ENCODE results near the gene NFATC2IP. TPM values are rescaled to one million over a fixed set of nuclear protein-coding genes. Genes with fewer than 3 reads are reported as not detected.

Gene NFATC2IP
- total and polyA plus RNA-seq, 2 of the 13 experiments (the other 11 are each of a cell fraction or from before 2014, with no cell fraction given): 32.1 to 48.5 TPM

GRCh38 chr16:28935924-28936783, 14.6 kb upstream of the NFATC2IP start (continued):
- TF ChIP-seq ZNF451 (CRISPR knock-in tag; IDR thresholded peaks at IDR 0.05) (0 out of 2 replicates have a peak, but pooled peaks have one; percentile 22), KLF11 (CRISPR knock-in tag; IDR thresholded peaks at IDR 0.05) (no peak), RNF219 (CRISPR knock-in tag; IDR thresholded peaks at IDR 0.05) (no peak), EZH2 (conservative IDR thresholded peaks at IDR 0.05; ENCODE audit: low read depth, low read length) (no peak), KLF9 (CRISPR knock-in tag; IDR thresholded peaks at IDR 0.05; ENCODE audit: low read depth) (no peak), AHDC1 (CRISPR knock-in tag; IDR thresholded peaks at IDR 0.05; ENCODE audit: borderline replicate concordance) (no peak), NFKBIZ (CRISPR knock-in tag; IDR thresholded peaks at IDR 0.05) (no peak), ZBTB3 (CRISPR knock-in tag; IDR thresholded peaks at IDR 0.05; ENCODE audit: borderline replicate concordance, low read depth) (no peak), ZNF350 (CRISPR knock-in tag; IDR thresholded peaks at IDR 0.05; ENCODE audit: borderline replicate concordance, low read depth) (no peak), DZIP1 (CRISPR knock-in tag; IDR thresholded peaks at IDR 0.05) (no peak), NONO (IDR thresholded peaks at IDR 0.05) (no peak), NONO (CRISPR knock-in tag; conservative IDR thresholded peaks at IDR 0.05) (0 out of 2 replicates have a peak, but pooled peaks have one; percentile 33), REST (IDR thresholded peaks at IDR 0.05; ENCODE audit: borderline replicate concordance in 1 of 2, low read depth in 1 of 2, low read length in 2 of 2) (no peak)

All from HepG2 (cell line).